Skeletal muscle cell (primary cell): Measurements from ENCODE around the gene KCNMA1.

ENCODE experiments used
- DNase-seq: peaks from one replicate; pipeline ENCODE4 v3.0.0-alpha.2; 2010; ENCODE audit warnings: low read depth
- H3K4me3 ChIP-seq: 2 replicates; pipeline ENCODE4 v1.5.1; 2011; ENCODE audit warnings: low read depth, mild to moderate bottlenecking, control low read depth, low read length, moderate library complexity

Gene KCNMA1

GRCh38 chr10:77636282-77636966 lies 1.2 kb downstream of the KCNMA1 start:
- H3K4me3 ChIP-seq: peak overlapping the region; percentile 83
- DNase-seq: no peak

GRCh38 chr10:77635402-77636227 lies 2.0 kb downstream of the KCNMA1 start:
- peak overlapping the region; percentile 83 for H3K4me3 ChIP-seq
- no peak for DNase-seq

GRCh38 chr10:77634939-77635338 lies 2.7 kb downstream of the KCNMA1 start:
- no peak overlapping the region for H3K4me3 ChIP-seq
- no peak for DNase-seq

GRCh38 chr10:77633376-77633775 lies 4.2 kb downstream of the KCNMA1 start:
- H3K4me3 ChIP-seq: no peak overlapping the region
- no peak for DNase-seq

- no peak overlapping the region for H3K4me3 ChIP-seq
- DNase-seq: no peak
Observed at GRCh38 chr10:77631241-77631640, 6.4 kb downstream of the KCNMA1 start.

- no peak overlapping the region for H3K4me3 ChIP-seq
- no peak for DNase-seq
Observed at GRCh38 chr10:77630507-77630848, 7.1 kb downstream of the KCNMA1 start.

GRCh38 chr10:77629775-77630506 lies 7.7 kb downstream of the KCNMA1 start:
- DNase-seq: no peak

GRCh38 chr10:77628906-77629730 lies 8.5 kb downstream of the KCNMA1 start:
- DNase-seq: no peak
- H3K4me3 ChIP-seq: no peak overlapping the region

More at GRCh38 chr10:77629775-77630506, 7.7 kb downstream of the KCNMA1 start:
- no peak overlapping the region for H3K4me3 ChIP-seq

GRCh38 chr10:77626266-77626935 lies 11.2 kb downstream of the KCNMA1 start:
- peak; percentile 48 for DNase-seq
- no peak overlapping the region for H3K4me3 ChIP-seq

- no peak overlapping the region for H3K4me3 ChIP-seq
- no peak for DNase-seq
Observed at GRCh38 chr10:77625379-77625778, 12.2 kb downstream of the KCNMA1 start.

GRCh38 chr10:77622889-77623291 lies 14.7 kb downstream of the KCNMA1 start:
- DNase-seq: no peak
- H3K4me3 ChIP-seq: no peak overlapping the region

- no peak for DNase-seq
- H3K4me3 ChIP-seq: no peak overlapping the region
Observed at GRCh38 chr10:77620731-77621130, 16.9 kb downstream of the KCNMA1 start.

- DNase-seq: no peak
- no peak overlapping the region for H3K4me3 ChIP-seq
Observed at GRCh38 chr10:77619964-77620703, 17.5 kb downstream of the KCNMA1 start.

- no peak for DNase-seq
Observed at GRCh38 chr10:77618117-77618516, 19.5 kb downstream of the KCNMA1 start.

GRCh38 chr10:77616766-77617165 lies 20.8 kb downstream of the KCNMA1 start:
- no peak for DNase-seq
- H3K4me3 ChIP-seq: no peak overlapping the region

More at GRCh38 chr10:77618117-77618516, 19.5 kb downstream of the KCNMA1 start:
- no peak overlapping the region for H3K4me3 ChIP-seq

- no peak for DNase-seq
- no peak overlapping the region for H3K4me3 ChIP-seq
Observed at GRCh38 chr10:77614778-77615625, 22.6 kb downstream of the KCNMA1 start.

GRCh38 chr10:77613476-77614130 lies 24.0 kb downstream of the KCNMA1 start:
- no peak overlapping the region for H3K4me3 ChIP-seq
- no peak for DNase-seq
